Stimulated activated CD4-positive, alpha-beta T cell treated with anti-CD3 and anti-CD28 coated beads, Interleukin-1b, Interleukin-23, amount 100 ng/mL, for 48 hours (primary cell): Measurements from ENCODE around the gene SUN1.

Experiments used
- DNase-seq: peaks from one replicate; pipeline ENCODE4 v3.0.0-alpha.2; 2020

Gene SUN1

GRCh38 chr7:909358-910329, 77.4 kb downstream of the SUN1 start:
- DNase-seq = no peak

GRCh38 chr7:910441-910861, 78.2 kb downstream of the SUN1 start:
- DNase-seq = no peak

GRCh38 chr7:910931-911431, 78.7 kb downstream of the SUN1 start:
- DNase-seq = no peak

GRCh38 chr7:911791-912480, 79.7 kb downstream of the SUN1 start:
- DNase-seq = no peak

GRCh38 chr7:913736-914520, 81.7 kb downstream of the SUN1 start:
- DNase-seq = no peak

- no peak for DNase-seq
These were observed 82.4 kb downstream of the SUN1 start for GRCh38 chr7:914521-915194.

- DNase-seq = no peak
These were observed 83.3 kb downstream of the SUN1 start for GRCh38 chr7:915291-916218.

GRCh38 chr7:916291-916941, 84.1 kb downstream of the SUN1 start:
- no peak for DNase-seq

- DNase-seq = no peak
These were observed 85.2 kb downstream of the SUN1 start for GRCh38 chr7:917255-918117.

GRCh38 chr7:918118-918425, 85.8 kb downstream of the SUN1 start:
- DNase-seq = peak; percentile 0

GRCh38 chr7:918441-919113, 86.3 kb downstream of the SUN1 start:
- peak; percentile 1 for DNase-seq

- DNase-seq = peak; percentile 0
These were observed 86.8 kb downstream of the SUN1 start for GRCh38 chr7:919114-919442.

GRCh38 chr7:919924-920341, 87.7 kb downstream of the SUN1 start:
- DNase-seq = peak; percentile 0

GRCh38 chr7:920351-921070, 88.2 kb downstream of the SUN1 start:
- peak; percentile 20 for DNase-seq

GRCh38 chr7:921071-921461, 88.8 kb downstream of the SUN1 start:
- DNase-seq = peak; percentile 0

GRCh38 chr7:921581-922333, 89.5 kb downstream of the SUN1 start:
- peak; percentile 6 for DNase-seq

- DNase-seq = peak; percentile 29
These were observed 90.2 kb downstream of the SUN1 start for GRCh38 chr7:922334-923107.
